GM12878 (cell line): ENCODE data around the gene NSDHL.

Experiments used
- CTCF ChIP-seq, 3 experiments: IDR thresholded peaks in 2 of 3; conservative IDR thresholded peaks in 1 of 3; 2 replicates each; pipeline ENCODE4 v1.5.1; 2011; ENCODE audit warnings: low read depth in 3 of 3, low read length in 3 of 3, mild to moderate bottlenecking in 3 of 3, control low read depth in 2 of 3, moderate library complexity in 2 of 3, inconsistent platforms in 1 of 3, mixed read lengths in 1 of 3; ENCODE audit not compliant: control insufficient read depth in 2 of 3, insufficient read depth in 1 of 3; ENCODE audit errors: extremely low read depth in 1 of 3
- RCOR1 ChIP-seq: conservative IDR thresholded peaks from 2 replicates; pipeline ENCODE4 v1.6.1; 2012; ENCODE audit warnings: low read depth, low read length, improper control_type of control experiment
- SIN3A ChIP-seq: IDR thresholded peaks from 2 replicates; pipeline ENCODE4 v1.6.1; 2012; ENCODE audit warnings: low read depth, low read length, improper control_type of control experiment
- SPI1 ChIP-seq: IDR thresholded peaks from 2 replicates; pipeline ENCODE4 v1.6.1; 2011; ENCODE audit warnings: low read depth, mild to moderate bottlenecking, low read length, moderate library complexity, borderline replicate concordance; ENCODE audit not compliant: insufficient read depth
- SUZ12 ChIP-seq: fragments of 200-600 bp; sonication (generic); IDR thresholded peaks from one replicate; pipeline ENCODE4 v1.6.1; 2018; ENCODE audit warnings: antibody characterized with exemption, mild to moderate bottlenecking; ENCODE audit not compliant: unreplicated experiment
- TAF1 ChIP-seq: IDR thresholded peaks from 2 replicates; pipeline ENCODE4 v1.6.1; 2011; ENCODE audit warnings: mild to moderate bottlenecking, low read depth, low read length, borderline replicate concordance
- TCF7 ChIP-seq: IDR thresholded peaks from 2 replicates; pipeline ENCODE4 v1.6.1; 2014; ENCODE audit warnings: antibody characterized with exemption, borderline replicate concordance
- ZNF217 ChIP-seq: fragments of 450-650 bp; IDR thresholded peaks from 2 replicates; pipeline ENCODE4 v1.6.1; 2017; ENCODE audit warnings: antibody characterized with exemption, mild to moderate bottlenecking
- ZSCAN29 ChIP-seq: fragments of 450-650 bp; IDR thresholded peaks from 2 replicates; pipeline ENCODE4 v1.6.1; 2017; ENCODE audit warnings: mild to moderate bottlenecking, moderate library complexity
- TF ChIP-seq, protein P1 (sequence below): fragments of 450-650 bp; IDR thresholded peaks from 2 replicates; pipeline ENCODE4 v1.6.1; 2014; ENCODE audit warnings: mild to moderate bottlenecking

DNA sequence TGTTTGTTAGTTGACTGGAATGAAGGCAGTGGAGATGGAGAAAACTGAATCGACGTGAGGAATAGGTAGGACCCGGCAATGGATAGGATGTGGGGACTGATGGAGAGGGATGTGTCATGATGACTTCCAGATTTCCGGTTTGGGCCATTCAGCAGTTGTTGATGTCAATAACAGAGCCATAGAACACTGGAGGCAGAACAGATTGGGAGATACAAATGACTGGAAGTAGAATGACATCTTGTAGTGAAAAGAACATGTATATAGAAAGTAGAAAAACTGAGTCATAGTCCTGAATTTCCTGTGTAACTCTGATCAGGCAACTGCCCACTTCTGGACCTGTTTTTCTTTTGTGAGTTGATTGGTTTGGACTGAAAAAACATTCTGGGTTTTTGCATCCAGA, 24.8 kb upstream of the NSDHL start:
- TF ChIP-seq SIN3A (no peak), ZNF217 (no peak), SUZ12 (no peak), TCF7 (no peak), CTCF (IDR thresholded peaks at IDR 0.05 in 2 of 3, conservative IDR thresholded peaks at IDR 0.05 in 1 of 3; ENCODE audit: control insufficient read depth in 2 of 3, extremely low read depth in 1 of 3, insufficient read depth in 1 of 3, low read depth in 3 of 3, low read length in 3 of 3) (no peak), RCOR1 (no peak), SPI1 (no peak), TAF1 (no peak), ZSCAN29 (no peak)
- TF ChIP-seq, protein P1, sequence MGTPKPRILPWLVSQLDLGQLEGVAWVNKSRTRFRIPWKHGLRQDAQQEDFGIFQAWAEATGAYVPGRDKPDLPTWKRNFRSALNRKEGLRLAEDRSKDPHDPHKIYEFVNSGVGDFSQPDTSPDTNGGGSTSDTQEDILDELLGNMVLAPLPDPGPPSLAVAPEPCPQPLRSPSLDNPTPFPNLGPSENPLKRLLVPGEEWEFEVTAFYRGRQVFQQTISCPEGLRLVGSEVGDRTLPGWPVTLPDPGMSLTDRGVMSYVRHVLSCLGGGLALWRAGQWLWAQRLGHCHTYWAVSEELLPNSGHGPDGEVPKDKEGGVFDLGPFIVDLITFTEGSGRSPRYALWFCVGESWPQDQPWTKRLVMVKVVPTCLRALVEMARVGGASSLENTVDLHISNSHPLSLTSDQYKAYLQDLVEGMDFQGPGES, result no peak
